Stomach (tissue), 4 donors: ENCODE measurements around the gene CRKL.
"Not testable (repeated sequence)": the region's sequence is repeated elsewhere in the genome, so short reads cannot be mapped to it uniquely, and the experiment has no call there.

Experiments
- POLR2A ChIP-seq, 4 donors: fragments of 450-650 bp; IDR thresholded peaks; one replicate each; pipeline ENCODE4 v1.6.1; 2016; ENCODE audit warnings: antibody characterized with exemption in 4 of 4, control low read depth in 2 of 4, mild to moderate bottlenecking in 1 of 4, moderate library complexity in 1 of 4
- TF ChIP-seq, protein P1 (sequence below), 7 experiments: fragments of 450-650 bp in 4 of 7; fragments of 200-600 bp in 3 of 7; sonication (generic) in 3 of 7; IDR thresholded peaks; one replicate each; pipeline ENCODE4 v1.5.1; 2016 to 2019; ENCODE audit warnings: antibody characterized with exemption in 7 of 7, control low read depth in 2 of 7, mild to moderate bottlenecking in 1 of 7

DNA sequence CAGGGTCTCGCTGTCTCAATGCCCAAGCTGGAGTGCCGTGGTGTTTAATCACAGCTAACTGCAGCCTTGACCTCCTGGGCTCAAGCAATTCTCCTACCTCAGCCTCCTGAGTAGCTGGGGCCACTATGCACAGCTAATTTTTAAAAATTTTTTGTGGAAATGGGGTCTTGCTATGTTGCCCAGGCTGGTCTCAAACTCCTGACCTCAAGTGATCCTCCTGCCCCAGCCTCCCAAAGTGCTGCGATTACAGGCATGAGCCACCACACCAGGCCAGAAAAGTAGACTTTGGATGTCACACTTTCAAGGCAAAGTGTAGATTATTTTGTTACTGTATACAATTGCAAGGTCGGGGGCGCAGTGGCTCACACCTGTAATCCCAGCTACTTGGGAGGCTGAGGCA is 8.5 kb upstream of the CRKL start:
- TF ChIP-seq POLR2A (IDR thresholded peaks at IDR 0.05) = not testable (repeated sequence)
- TF ChIP-seq, protein P1, sequence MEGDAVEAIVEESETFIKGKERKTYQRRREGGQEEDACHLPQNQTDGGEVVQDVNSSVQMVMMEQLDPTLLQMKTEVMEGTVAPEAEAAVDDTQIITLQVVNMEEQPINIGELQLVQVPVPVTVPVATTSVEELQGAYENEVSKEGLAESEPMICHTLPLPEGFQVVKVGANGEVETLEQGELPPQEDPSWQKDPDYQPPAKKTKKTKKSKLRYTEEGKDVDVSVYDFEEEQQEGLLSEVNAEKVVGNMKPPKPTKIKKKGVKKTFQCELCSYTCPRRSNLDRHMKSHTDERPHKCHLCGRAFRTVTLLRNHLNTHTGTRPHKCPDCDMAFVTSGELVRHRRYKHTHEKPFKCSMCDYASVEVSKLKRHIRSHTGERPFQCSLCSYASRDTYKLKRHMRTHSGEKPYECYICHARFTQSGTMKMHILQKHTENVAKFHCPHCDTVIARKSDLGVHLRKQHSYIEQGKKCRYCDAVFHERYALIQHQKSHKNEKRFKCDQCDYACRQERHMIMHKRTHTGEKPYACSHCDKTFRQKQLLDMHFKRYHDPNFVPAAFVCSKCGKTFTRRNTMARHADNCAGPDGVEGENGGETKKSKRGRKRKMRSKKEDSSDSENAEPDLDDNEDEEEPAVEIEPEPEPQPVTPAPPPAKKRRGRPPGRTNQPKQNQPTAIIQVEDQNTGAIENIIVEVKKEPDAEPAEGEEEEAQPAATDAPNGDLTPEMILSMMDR (IDR thresholded peaks at IDR 0.05) = not testable (repeated sequence)
